Measurements from ENCODE around the gene CRHR2.
"Not testable (repeated sequence)": the region's sequence is repeated elsewhere in the genome, so short reads cannot be mapped to it uniquely, and the experiment has no call there.

The CRHR2 gene

GRCh38 chr7:30727061-30727945 lies 45.0 kb upstream of the CRHR2 start:
- no peak overlapping the region for H3K4me3 ChIP-seq (ENCODE audit: low read depth, low read length)
- DNase-seq (ENCODE audit: low read depth, low spot score), result no peak
- no peak for TF ChIP-seq CTCF (IDR thresholded peaks at IDR 0.05; ENCODE audit: low read depth, low read length)
- in situ Hi-C loops (cut with HindIII; ENCODE audit: low sequenced_read_pairs), result no loop called here

- TF ChIP-seq CTCF (IDR thresholded peaks at IDR 0.05; ENCODE audit: low read depth, low read length), result no peak
- H3K4me3 ChIP-seq (ENCODE audit: low read depth, low read length), result no peak overlapping the region
- in situ Hi-C loops (cut with HindIII; ENCODE audit: low sequenced_read_pairs), result no loop called here
These were observed 44.2 kb upstream of the CRHR2 start for GRCh38 chr7:30726296-30727006.

GRCh38 chr7:30723776-30724175 lies 41.5 kb upstream of the CRHR2 start:
- no peak for DNase-seq (ENCODE audit: low read depth, low spot score)
- no peak for TF ChIP-seq CTCF (IDR thresholded peaks at IDR 0.05; ENCODE audit: low read depth, low read length)
- in situ Hi-C loops (cut with HindIII; ENCODE audit: low sequenced_read_pairs), result no loop called here
- H3K4me3 ChIP-seq (ENCODE audit: low read depth, low read length), result no peak overlapping the region

More at GRCh38 chr7:30726296-30727006, 44.2 kb upstream of the CRHR2 start:
- no peak for DNase-seq (ENCODE audit: low read depth, low spot score)

GRCh38 chr7:30722671-30723070 lies 40.4 kb upstream of the CRHR2 start:
- H3K4me3 ChIP-seq (ENCODE audit: low read depth, low read length), result no peak overlapping the region
- in situ Hi-C loops (cut with HindIII; ENCODE audit: low sequenced_read_pairs), result no loop called here
- DNase-seq (ENCODE audit: low read depth, low spot score), result no peak
- no peak for TF ChIP-seq CTCF (IDR thresholded peaks at IDR 0.05; ENCODE audit: low read depth, low read length)

- in situ Hi-C loops (cut with HindIII; ENCODE audit: low sequenced_read_pairs), result no loop called here
- DNase-seq (ENCODE audit: low read depth, low spot score), result no peak
- H3K4me3 ChIP-seq (ENCODE audit: low read depth, low read length), result no peak overlapping the region
- no peak for TF ChIP-seq CTCF (IDR thresholded peaks at IDR 0.05; ENCODE audit: low read depth, low read length)
These were observed 39.9 kb upstream of the CRHR2 start for GRCh38 chr7:30722187-30722586.

- TF ChIP-seq CTCF (IDR thresholded peaks at IDR 0.05; ENCODE audit: low read depth, low read length), result no peak
- no peak for DNase-seq (ENCODE audit: low read depth, low spot score)
- H3K4me3 ChIP-seq (ENCODE audit: low read depth, low read length), result no peak overlapping the region
- in situ Hi-C loops (cut with HindIII; ENCODE audit: low sequenced_read_pairs), result no loop called here
These were observed 39.0 kb upstream of the CRHR2 start for GRCh38 chr7:30721211-30721610.

- H3K4me3 ChIP-seq (ENCODE audit: low read depth, low read length); in situ Hi-C loops (cut with HindIII; ENCODE audit: low sequenced_read_pairs); DNase-seq (ENCODE audit: low read depth, low spot score): not testable (repeated sequence)
These were observed 37.2 kb upstream of the CRHR2 start for GRCh38 chr7:30719434-30719833.
